HG03060 (cell line): ENCODE data around the gene ADK.

Experiments
- ATAC-seq: cut with Tn5 transposase; IDR thresholded peaks from one replicate; pipeline ENCODE4 v1.9.1; 2021; ENCODE audit warnings: low read depth, moderate number of reproducible peaks; ENCODE audit not compliant: unreplicated experiment

Gene ADK

DNA sequence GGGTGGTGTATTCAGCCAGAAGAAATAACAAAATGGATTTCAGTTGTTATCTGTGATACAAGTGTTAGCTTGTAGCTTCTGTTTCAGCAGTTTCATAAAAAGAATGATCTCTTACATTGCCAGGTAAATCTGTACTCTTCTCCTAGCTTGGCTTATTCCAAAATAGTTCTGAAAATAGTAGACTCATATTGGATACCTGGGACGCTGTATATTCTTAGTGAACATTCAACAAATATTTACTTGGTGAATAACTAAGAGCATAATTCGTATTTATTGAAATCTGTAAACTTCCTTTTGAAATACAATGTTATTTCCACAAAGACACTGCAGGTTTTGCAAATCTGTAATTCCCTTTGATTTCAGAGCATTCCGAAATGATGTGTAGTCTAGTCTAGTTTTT, 249.2 kb downstream of the ADK start:
- no peak for ATAC-seq

DNA sequence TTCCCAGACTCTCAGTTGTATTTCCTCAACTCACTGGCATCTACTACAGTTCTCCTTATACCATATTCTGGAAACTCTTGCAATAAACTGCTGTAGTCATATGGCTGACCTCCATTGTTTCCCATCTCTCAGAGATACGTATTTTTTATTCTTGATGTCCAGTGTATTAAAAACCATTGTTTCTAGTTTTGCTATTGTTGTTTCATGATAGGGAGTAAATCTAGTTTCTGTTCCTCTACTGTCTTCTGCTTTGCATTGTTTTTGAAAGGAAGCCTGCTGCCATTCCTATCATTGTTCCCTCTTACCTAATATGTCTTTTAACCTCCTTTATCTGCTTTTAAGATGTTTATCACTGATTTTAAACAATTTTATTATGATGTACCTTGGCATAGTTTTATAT, 255.0 kb downstream of the ADK start:
- no peak for ATAC-seq

DNA sequence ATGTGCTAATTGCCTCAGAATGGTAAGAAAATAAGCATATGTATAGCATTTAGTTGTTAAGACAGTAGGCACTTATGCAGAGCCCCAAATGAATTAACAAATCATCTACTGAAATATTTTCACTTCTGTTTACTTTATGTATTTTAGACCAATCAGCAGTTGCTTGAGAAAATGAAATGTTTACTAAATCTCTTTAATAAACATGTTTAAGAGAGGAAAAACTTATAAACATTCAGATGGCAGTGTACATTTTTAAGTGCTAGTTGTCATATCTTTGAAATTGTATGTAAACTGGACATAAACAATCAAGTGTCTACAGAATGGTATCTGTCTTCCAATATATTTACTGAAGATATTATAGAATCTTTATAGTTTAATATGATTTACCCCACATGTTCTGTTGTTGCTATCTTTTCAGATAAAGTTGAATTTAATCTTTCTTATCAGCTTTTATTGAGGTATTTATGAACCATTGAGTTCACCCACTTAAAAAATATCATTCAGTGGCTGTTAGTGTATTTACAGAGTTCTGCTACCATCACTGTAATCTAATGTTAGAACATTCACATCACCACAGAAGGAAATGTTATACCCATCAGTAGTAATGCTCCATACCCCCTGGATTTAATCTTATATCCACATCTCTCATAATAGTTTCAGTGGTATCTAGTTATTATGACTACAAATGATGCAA, 264.3 kb downstream of the ADK start:
- no peak for ATAC-seq

DNA sequence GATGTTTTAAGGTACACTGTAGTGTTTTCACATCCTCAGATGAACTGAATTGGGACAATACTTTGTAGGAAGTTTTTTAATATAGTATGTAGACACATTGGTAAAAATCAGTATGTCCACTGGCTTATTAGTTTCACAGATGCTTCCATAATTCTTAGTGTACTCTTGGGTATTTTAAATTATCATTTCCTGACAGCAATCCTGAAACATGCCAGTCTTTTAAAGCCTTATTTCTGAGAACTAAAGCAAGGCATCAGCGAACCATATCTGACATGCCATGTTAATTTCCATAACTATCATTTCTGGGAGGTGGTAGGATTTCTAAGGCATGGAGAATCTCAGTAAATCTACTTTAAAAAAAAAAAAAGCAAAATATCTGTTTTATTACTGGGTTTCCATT, 266.4 kb downstream of the ADK start:
- no peak for ATAC-seq

DNA sequence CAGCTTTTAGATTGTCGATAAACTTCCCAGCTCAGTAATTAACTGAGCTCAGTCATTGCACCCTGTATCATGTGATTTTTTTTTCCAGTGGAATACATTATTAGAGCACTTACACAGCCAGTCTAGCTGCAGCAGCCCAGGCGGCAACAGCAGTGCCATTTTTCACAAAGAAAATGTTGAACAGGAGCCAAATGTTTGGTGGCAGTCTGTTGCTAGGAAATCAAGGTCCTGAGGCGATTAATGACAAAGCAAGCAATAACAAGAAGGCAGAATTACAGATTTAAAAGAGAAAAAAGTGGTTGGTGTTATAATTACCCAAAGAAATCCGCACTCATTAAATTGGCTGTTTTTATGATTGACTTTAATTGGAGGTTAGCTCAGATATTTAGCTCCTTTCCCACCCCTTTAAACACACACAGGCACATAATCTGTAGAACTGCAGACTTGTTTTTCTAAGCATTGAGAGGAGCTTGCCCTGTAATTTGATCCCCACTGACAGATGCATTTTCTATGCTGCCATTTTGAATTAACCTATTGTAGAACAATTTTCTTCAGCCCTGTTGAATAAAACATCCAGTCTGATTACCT, 267.4 kb downstream of the ADK start:
- no peak for ATAC-seq

DNA sequence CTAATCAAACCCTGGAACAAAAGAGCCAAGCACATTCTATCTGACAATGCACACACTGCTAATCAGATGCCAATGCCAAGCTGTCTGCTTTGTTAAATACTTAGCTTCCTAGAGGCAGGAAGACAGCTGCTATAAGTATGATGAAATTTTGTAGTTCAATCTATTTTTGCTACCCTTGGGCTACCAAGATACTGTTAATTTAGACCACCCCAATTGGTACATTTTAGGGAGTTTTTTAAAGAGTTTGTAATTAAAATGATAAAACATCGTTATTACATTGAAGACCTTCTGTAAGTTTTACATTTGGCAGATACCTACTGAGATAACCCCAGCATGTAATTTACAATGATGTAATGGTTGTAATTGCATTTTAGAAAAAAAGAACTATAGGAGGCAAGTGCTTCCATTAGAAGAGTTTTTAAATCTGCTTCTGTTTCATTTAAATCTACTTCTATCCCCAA, 268.5 kb downstream of the ADK start:
- no peak for ATAC-seq

DNA sequence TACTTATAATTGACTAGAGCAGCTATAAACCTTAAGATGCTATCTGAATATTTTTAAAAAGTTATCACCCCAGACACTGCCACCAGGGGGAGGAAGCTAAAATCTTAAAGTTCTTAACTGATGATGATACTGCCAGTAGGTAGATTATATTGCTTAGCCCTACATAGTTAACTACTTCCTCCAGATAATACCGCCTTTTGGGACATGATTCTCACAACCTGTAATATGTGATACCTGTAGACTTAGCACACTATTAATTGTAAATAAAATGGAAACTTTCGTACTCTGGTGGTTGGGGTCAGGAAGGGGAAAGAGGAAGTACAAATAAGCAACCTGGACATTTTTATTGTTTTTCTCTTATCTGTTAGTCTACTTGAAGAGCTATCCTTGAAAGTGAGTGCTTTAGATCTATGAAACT, 268.9 kb downstream of the ADK start:
- ATAC-seq = no peak

DNA sequence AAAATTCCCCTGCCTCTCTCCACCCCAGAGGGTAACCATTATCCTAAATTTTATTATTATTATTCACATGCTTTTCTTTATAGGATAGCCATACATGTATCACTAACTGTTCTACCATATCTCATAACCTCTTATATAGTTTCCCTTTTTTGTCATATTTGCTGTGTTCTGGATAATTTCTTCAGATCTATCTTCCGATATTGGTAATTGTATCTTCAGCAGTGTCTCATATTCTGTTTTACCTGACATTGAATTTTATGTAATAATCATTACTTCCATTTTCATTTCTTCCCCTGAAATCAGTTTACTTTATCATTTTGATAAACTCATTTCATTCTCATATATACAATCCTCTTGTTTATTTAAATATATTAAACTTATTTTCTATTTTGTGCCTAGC, 273.5 kb downstream of the ADK start:
- no peak for ATAC-seq

DNA sequence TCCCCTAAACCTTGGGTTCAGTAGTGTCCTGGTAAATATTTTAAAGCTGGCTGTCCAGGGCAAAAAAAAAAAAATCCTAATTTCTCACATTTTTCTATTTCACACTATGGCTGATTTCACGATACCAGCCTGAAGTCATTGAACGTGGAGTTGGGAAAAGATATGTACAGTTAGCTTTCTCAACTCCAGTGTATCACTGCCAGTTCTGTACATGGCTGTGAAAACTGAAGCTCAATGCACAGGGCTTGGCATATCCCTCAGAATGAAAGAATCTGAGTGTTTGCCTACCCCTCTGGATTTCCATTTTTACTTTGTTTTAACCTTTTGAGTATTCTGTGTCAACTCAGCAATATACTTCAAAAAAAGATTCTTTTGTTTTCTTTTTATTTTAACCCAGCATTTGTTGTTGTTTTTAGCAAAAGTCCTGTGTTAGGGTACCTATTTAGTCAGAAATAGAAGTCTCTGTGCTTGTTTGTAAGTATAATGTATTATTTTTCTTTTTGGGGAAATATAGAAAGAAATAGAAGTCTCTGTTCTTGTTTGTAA, 274.5 kb downstream of the ADK start:
- ATAC-seq = no peak

DNA sequence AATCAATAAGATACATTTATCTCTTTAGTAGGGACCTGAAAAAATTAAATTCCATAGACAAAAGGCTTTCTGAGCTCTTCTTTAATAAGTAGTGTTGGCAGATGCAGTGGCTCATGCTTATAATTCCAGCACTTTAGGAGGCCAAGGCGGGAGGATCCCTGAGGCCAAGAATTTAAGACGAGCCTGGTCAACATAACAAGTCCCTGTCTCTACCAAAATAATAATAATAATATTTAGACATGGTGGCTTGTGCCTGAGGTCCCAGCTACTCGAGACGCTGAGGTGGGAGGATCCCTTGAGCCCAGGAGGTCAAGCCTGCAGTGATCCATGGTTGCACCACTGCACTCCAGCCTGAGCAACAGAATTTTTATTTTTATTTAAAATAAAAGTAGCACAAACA, 280.8 kb downstream of the ADK start:
- no peak for ATAC-seq

DNA sequence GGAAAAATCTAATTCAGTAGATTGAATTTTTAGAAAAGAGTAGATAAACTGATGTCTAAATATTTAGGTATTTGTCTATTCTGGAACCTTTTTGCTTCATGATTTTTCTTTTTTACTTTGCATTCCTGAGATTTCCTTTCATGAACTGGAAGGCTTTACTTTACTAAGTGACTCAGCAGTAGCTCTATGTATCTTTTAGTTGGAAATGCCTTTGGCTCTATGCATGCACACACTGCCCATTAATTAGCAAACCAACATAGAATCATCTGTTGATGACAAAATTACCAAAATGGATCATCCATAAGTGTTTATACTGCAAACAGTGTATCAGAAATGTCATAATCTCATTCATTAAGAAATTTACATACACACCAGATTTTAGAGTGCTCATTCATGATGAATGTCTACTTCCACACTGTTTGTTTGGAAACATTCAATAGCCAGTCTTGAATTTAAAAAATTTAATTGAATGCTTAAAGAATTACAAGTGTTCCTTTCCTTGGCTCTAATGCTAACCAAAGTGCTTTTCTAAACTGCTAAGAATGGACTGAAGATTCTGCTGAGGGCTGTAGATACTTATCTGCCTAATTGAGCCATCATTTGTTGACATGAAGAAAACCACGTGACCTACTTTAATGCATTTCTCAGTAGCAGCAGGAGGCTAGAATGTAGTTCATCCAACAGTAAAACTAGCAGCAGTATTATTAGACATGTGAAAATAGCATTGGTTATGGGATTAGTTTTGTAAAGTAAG, 282.0 kb downstream of the ADK start:
- ATAC-seq = no peak

DNA sequence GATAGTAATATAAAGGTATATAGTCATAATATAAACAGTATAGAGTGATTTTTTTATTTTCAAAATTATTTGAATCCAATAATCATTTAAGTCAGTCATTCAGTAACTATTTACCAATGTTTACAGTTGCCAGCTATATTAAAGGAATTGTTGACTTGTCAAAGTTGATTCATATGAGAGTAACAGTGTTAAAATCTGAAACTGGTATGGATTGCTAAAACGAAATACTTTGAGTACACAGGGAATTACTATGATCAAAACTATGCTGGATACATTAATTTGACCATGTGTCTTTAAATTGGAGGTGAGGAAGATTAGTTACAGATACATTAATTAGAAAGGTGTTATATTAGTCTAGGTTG, 282.6 kb downstream of the ADK start:
- ATAC-seq = no peak

DNA sequence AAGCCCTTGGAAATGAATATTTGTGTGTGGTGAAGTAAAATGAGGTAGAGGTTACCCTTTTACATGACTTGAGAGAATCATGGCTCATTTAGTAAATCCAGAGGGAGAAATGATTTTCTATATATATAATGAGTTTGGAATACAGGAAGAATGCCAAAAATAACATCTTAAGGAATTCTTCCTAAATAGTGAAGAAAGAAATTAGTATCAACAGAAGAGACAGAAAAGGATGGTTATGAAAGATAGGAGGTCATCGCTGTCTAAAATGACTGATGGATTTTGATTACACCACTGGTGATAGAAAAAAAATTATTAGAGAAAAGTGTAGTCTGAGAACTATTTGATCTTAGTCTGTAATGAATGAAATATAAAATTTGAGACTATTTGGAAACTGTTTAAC, 283.0 kb downstream of the ADK start:
- ATAC-seq = no peak

DNA sequence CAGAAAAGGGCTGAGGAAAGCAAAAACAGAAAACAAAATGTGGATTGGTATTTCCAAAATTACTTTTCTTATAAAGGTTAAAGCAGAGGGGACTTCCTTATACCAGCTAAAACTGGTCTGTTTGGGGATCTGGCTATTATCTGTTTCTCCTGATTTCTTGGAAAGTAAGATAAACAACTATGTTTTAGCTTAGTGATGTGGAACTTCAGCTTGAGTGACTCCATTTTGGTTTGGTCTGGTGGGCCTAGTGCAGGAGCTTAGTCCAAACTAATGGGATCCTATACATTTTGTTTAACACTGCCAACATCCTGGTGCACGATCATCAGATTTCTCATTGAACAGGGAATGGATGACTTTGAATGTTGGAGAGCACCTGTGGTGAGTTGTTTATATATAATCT, 283.5 kb downstream of the ADK start:
- no peak for ATAC-seq

DNA sequence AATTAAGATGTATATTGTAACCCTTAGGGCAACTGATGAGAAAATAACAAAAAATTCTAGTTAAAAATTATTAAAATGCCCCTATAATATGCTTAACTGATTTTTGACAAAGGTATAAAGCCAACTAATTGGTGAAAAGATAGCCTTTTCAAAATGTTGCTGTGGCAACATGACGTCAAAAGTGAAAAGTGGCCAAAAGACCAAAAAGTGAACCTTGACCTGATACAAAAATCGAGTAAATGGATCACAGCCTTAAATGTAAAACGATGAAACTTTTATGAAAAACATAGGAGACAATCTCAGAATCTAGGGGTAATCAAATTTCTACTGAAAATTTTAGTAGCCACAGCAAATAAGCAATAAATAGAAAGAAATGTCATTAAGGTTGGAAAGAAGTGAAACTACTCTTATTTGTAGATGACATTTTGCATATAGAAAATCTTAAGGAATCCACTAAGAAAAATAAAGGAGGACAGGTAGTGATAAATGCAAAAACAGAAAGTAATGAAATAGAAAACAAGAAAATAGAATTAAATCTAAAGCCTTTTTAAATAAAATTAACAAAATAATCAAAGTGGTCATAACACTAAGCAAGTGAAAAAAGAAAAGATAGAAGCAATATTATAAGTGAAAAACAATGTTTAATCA, 285.6 kb downstream of the ADK start:
- no peak for ATAC-seq

DNA sequence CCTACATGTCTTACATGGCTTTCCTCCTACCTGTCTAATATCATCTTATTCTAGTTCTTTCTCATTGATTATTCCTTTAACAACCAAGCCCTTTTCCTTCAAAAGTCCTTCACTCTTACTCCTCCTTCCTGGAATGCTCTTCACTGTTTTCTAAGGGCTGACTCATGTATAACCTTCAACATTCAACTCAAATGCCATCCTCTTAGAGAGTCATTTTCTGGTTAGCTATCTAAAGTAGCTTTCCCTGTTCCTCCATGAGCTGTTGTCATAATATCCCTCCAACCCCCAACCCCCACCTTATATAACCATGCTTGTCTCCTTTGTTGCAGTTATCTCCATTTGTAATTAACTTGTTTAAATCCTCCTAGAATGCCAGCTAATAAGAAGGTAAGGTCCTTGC, 286.8 kb downstream of the ADK start:
- no peak for ATAC-seq

DNA sequence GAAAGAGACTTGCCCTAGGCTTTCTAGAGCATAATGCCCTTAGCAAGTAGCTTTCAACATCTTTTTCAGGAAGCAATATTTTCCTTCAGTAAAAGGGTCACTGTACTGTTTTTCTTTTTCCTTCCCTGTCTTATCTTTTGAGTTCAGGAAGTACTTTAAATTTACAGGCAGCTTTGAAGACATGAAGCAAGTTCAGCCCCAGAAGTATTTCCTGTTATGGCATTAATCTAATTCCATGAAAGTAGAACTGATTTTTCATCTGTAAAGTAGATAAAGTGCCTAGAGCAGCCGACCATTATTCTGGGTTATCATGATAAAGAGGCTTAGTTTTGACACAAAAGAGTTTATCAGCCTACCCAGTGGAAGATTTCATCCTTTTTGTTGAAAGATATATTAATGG, 288.2 kb downstream of the ADK start:
- ATAC-seq = no peak

DNA sequence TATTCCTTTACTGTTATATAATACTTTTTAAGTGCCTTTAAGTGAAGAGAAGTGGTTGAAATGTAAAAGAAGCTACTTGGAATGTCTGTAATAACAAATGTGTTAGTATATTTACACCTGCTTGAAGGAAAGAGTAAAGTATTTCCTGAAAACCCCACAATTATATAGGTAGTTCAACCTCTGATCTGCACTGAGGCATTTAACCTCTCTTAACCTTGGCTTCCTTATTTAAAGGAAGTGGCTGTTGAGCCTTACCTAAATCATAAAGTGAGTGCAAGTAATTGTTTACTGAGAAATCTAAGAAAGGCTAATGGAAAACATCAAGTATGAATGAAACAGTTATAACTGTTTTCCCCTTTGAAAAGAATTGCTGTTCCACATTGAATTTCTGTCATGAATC, 294.5 kb downstream of the ADK start:
- ATAC-seq = no peak

DNA sequence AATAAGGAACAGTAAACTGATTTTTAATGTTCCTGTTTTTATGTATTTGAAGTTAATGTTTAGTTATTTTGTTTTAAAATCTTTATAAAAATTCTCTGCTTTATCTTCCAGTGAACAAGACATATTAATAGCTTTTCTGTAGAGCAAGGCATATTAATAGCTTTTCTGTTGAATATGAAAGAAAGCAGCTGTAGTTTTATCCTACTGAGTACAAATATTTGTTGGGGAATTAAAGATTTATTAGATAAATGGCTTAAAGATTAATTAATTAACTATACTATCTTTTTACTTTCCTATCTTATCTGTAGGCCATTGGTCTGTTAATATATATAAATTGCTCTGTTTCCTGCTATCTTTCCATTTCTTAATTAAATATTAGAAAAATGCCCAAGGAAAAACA, 299.6 kb downstream of the ADK start:
- ATAC-seq = no peak

DNA sequence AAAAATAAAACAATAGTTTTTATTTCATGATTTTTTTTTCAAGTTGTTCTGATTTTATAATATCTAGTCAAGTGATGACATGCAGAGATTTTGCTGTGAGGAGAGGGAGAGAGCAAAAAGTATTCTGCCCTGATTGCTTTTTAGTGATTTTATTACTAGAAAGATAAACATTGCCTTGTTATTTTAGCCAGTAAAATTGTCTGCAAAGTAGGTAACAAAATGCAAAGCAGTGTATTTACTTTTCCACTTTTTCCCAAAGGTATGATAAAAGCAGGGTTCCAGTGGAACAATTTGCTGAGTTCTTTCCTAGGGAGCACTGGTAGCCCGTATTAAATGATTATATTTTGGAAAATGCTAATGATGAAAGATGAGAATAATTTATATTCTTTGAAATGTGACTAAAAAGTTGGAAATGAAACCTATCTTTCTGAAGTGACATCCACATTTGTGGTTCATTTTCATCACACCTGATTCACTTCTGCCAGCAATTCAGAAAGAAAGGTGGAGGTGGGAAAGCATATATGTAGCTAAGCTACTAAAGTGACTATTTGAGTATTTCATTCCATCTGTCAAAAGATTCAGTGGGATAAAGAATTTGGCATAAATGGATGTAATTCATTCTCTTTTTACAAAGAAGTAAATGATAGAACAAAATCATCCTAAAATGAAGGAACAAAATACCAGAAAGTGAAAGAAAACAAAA, 300.3 kb downstream of the ADK start:
- no peak for ATAC-seq

DNA sequence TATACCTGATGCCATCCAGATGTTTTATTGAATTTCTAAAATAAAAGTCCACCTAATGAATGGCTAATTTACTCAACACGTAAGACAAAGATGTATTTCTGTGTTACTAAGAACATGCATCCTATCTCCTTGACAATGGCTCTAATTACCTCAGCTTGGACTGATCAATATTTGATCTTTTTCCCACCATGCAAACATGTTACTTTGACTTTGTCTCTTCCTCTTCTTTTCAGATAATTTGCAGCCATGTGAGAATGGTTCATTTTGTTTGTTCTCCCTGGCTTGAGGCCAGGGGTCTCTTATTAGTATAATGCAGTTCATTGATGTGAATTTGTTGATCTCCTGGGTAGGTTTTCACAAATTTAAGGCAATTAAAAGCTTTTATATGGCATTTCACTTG, 302.1 kb downstream of the ADK start:
- ATAC-seq = no peak
